Activated naive CD8-positive, alpha-beta T cell treated with anti-CD3 and anti-CD28 coated beads, Interleukin-2, amount 50 U/mL, for 24 hours (primary cell): Measurements from ENCODE around the gene CNPY3.
"Not testable (repeated sequence)": the region's sequence is repeated elsewhere in the genome, so short reads cannot be mapped to it uniquely, and the experiment has no call there.

ENCODE experiments used
- ATAC-seq: fragments of 150-1000 bp; cut with Tn5 transposase; one replicate; pipeline ENCODE4 v1.10.0; 2021
- DNase-seq: peaks from one replicate; pipeline ENCODE4 v3.0.0; 2021
- H3K27ac Mint-ChIP-seq: one replicate; pipeline ENCODE4 v1.8.0; 2021; ENCODE audit warnings: mild to moderate bottlenecking, mixed read lengths
- H3K27me3 Mint-ChIP-seq: one replicate; pipeline ENCODE4 v1.8.0; 2021; ENCODE audit warnings: mixed read lengths
- H3K36me3 Mint-ChIP-seq: one replicate; pipeline ENCODE4 v1.8.0; 2021; ENCODE audit warnings: low read depth, mixed read lengths
- H3K4me1 Mint-ChIP-seq: one replicate; pipeline ENCODE4 v1.8.0; 2021; ENCODE audit warnings: mixed read lengths
- H3K4me3 Mint-ChIP-seq: one replicate; pipeline ENCODE4 v1.8.0; 2021; ENCODE audit warnings: mild to moderate bottlenecking, moderate library complexity, mixed read lengths
- H3K9me3 Mint-ChIP-seq: one replicate; pipeline ENCODE4 v1.8.0; 2021; ENCODE audit warnings: mixed read lengths

Gene CNPY3

DNA sequence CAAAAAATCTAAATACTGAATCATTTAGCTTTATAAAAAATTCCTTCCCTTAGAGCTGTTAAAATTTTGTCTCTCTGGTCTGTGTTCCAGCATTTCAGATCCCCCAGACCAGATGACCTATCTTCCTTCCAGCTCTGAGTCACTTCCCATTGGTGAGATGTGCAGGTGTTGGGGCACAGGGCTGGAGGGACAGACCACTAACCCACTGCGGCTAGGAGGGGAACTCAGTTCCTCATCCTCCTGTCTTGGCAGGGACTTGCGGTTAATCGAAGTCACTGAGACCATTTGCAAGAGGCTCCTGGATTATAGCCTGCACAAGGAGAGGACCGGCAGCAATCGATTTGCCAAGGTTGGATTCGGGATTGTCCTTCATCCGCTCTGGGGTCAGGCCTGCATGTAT is 6.0 kb downstream of the CNPY3 start:
- ATAC-seq = no peak
- Mint-ChIP-seq H3K4me1 (peaks cover 56% of the 10 kb centered on the region), H3K27me3 (no peaks in the 10 kb centered on the region), H3K4me3 (no peak overlapping the region), H3K27ac (peak overlapping the region; percentile 38), H3K9me3 (no peaks in the 10 kb centered on the region), H3K36me3 (peaks cover 54% of the 10 kb centered on the region)
- no peak for DNase-seq

DNA sequence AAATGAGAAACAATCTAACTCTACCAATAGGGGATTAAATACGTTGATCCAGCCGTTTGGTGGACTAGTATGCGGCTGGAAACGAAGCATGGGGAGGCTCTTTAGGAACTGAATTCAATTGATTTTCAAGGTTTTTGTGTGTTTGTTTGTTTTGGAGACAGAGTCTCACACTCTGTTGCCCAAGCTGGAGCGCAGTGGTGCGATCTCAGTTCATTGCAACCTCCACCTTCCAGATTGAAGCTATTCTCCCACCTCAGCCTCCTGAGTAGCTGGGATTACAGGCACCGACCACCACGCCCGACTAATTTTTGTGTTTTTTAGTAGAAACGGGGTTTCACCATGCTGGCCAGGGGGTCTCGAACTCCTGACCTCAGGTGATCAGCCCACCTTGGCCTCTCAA is 7.1 kb downstream of the CNPY3 start:
- DNase-seq = no peak
- Mint-ChIP-seq H3K27ac (no peak overlapping the region), H3K4me1 (peaks cover 47% of the 10 kb centered on the region), H3K4me3 (no peak overlapping the region), H3K36me3 (peaks cover 53% of the 10 kb centered on the region), H3K9me3 (no peaks in the 10 kb centered on the region), H3K27me3 (no peaks in the 10 kb centered on the region)
- no peak for ATAC-seq

GRCh38 chr6:42937548-42938427 is 8.5 kb downstream of the CNPY3 start:
- Mint-ChIP-seq H3K36me3 (peaks cover 45% of the 10 kb centered on the region), H3K27me3 (no peaks in the 10 kb centered on the region), H3K9me3 (no peaks in the 10 kb centered on the region), H3K4me1 (peaks cover 34% of the 10 kb centered on the region), H3K27ac (peak overlapping the region; percentile 47), H3K4me3 (no peak overlapping the region)
- no peak for DNase-seq
- no peak for ATAC-seq

GRCh38 chr6:42938428-42938796 is 9.1 kb downstream of the CNPY3 start:
- Mint-ChIP-seq H3K27me3 (no peaks in the 10 kb centered on the region), H3K4me1 (peaks cover 27% of the 10 kb centered on the region), H3K4me3 (no peak overlapping the region), H3K36me3 (peaks cover 41% of the 10 kb centered on the region), H3K27ac (peak overlapping the region; percentile 47), H3K9me3 (no peaks in the 10 kb centered on the region)
- ATAC-seq (no peak), DNase-seq (no peak)

DNA sequence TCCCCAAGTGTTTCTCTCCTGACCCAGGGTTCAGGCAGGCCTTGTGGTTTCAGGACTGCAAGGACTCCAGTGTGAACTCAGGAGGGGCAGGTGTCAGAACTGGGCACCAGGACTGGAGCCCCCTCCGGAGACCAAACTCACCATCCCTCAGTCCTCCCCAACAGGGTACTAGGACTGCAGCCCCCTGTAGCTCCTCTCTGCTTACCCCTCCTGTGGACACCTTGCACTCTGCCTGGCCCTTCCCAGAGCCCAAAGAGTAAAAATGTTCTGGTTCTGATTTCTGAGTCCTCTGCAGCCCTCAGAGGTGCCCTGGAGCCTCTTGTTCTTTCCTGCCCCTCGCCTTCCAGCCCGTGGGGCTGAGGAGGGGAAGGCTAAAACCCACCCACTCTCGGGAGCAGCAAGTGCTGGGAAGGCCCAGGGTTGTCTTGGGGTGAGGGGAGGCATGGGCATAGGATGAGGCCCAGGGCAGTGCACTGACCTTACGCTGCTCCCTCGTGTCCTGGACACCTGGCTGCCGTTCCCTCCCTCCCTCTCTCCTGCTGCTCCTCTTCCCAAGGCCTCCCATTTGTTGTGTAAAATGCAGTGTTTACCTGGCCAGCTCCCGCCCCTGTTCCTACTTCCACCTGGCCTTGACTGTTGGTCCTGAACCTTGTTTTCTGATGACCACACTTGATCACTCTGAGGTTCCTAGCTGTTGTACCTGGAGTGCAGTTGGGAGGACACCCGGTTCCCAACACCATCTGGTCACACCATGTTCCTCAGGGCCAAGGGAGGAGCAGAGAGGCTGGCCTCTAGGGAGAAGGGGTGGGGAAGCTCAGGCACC is 9.9 kb downstream of the CNPY3 start:
- no peak for ATAC-seq

DNA sequence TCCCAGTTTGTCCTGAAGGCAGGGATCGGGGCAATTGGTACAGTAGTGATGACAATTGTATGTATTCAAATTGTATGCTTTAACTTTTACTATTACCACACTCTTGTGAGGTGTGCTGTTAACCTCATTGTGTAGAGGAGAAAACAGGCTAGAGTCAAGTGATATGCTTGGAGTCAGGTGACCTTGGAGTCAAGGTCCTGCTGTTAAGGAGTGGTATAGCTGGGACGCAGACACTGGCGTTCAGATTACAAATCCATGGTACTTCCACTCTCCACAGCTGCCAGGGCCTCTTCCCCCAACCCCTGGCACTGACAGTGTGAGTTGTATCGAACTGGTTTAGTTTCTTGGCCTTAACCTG is 10.5 kb downstream of the CNPY3 start:
- Mint-ChIP-seq H3K27me3 (no peaks in the 10 kb centered on the region), H3K36me3 (peaks cover 48% of the 10 kb centered on the region), H3K9me3 (no peaks in the 10 kb centered on the region), H3K4me3 (no peak overlapping the region), H3K4me1 (peaks cover 15% of the 10 kb centered on the region), H3K27ac (no peak overlapping the region)
- no peak for ATAC-seq
- DNase-seq = no peak

More for the DNA sequence above, 9.9 kb downstream of the CNPY3 start:
- H3K4me3 Mint-ChIP-seq = no peak overlapping the region
- H3K36me3 Mint-ChIP-seq = peaks cover 44% of the 10 kb centered on the region
- H3K9me3 Mint-ChIP-seq = no peaks in the 10 kb centered on the region
- no peaks in the 10 kb centered on the region for H3K27me3 Mint-ChIP-seq
- peaks cover 20% of the 10 kb centered on the region for H3K4me1 Mint-ChIP-seq
- DNase-seq = no peak
- no peak overlapping the region for H3K27ac Mint-ChIP-seq

GRCh38 chr6:42940493-42941045 is 11.3 kb downstream of the CNPY3 start:
- Mint-ChIP-seq H3K9me3 (no peaks in the 10 kb centered on the region), H3K36me3 (peaks cover 44% of the 10 kb centered on the region), H3K4me1 (peaks cover 8% of the 10 kb centered on the region), H3K27me3 (no peaks in the 10 kb centered on the region), H3K4me3 (no peak overlapping the region), H3K27ac (no peak overlapping the region)
- ATAC-seq = no peak
- no peak for DNase-seq

GRCh38 chr6:42941356-42941755 is 12.1 kb downstream of the CNPY3 start:
- not testable (repeated sequence) for H3K4me1 Mint-ChIP-seq, DNase-seq, ATAC-seq, H3K4me3 Mint-ChIP-seq, H3K9me3 Mint-ChIP-seq, H3K27me3 Mint-ChIP-seq
- Mint-ChIP-seq H3K27ac (peak overlapping the region; percentile 3), H3K36me3 (peaks cover 39% of the 10 kb centered on the region)

- Mint-ChIP-seq H3K27ac (no peak overlapping the region), H3K27me3 (no peaks in the 10 kb centered on the region), H3K4me1 (peaks cover 5% of the 10 kb centered on the region), H3K36me3 (peaks cover 39% of the 10 kb centered on the region), H3K4me3 (no peak overlapping the region), H3K9me3 (no peaks in the 10 kb centered on the region)
- DNase-seq (no peak), ATAC-seq (no peak)
These were observed 13.2 kb downstream of the CNPY3 start for GRCh38 chr6:42942444-42942843.

- ATAC-seq (no peak), DNase-seq (no peak)
- Mint-ChIP-seq H3K4me3 (no peak overlapping the region), H3K4me1 (no peaks in the 10 kb centered on the region), H3K27ac (no peak overlapping the region), H3K9me3 (no peaks in the 10 kb centered on the region), H3K36me3 (peaks cover 25% of the 10 kb centered on the region), H3K27me3 (no peaks in the 10 kb centered on the region)
These were observed 18.7 kb downstream of the CNPY3 start for GRCh38 chr6:42947950-42948349.

DNA sequence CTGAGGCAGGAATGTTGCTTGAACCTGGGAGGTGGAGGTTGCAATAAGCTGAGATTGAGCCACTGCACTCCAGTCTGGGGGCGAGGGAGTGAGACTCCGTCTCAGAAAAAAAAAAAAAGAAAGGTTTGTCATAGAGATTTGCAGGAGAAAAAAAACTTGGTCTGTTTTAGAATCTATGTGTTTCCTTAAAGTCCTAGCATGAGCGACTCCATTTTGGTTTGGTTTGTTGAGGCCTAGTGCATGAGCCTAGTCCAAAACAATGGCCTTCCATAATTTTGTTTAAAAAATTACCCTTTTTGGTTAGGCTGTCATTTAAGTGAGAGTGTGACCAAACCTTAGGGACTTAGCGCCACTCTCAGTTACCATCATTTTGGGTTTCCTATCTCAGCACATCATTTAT is 23.1 kb downstream of the CNPY3 start:
- Mint-ChIP-seq H3K27me3 (no peaks in the 10 kb centered on the region), H3K4me1 (no peaks in the 10 kb centered on the region), H3K9me3 (no peaks in the 10 kb centered on the region), H3K27ac (no peak overlapping the region), H3K4me3 (no peak overlapping the region), H3K36me3 (peaks cover 2% of the 10 kb centered on the region)
- no peak for ATAC-seq
- no peak for DNase-seq

- not testable (repeated sequence) for H3K9me3 Mint-ChIP-seq, ATAC-seq, H3K4me3 Mint-ChIP-seq, H3K36me3 Mint-ChIP-seq, DNase-seq, H3K27ac Mint-ChIP-seq, H3K4me1 Mint-ChIP-seq, H3K27me3 Mint-ChIP-seq
These were observed 25.1 kb downstream of the CNPY3 start for GRCh38 chr6:42954405-42954804.

DNA sequence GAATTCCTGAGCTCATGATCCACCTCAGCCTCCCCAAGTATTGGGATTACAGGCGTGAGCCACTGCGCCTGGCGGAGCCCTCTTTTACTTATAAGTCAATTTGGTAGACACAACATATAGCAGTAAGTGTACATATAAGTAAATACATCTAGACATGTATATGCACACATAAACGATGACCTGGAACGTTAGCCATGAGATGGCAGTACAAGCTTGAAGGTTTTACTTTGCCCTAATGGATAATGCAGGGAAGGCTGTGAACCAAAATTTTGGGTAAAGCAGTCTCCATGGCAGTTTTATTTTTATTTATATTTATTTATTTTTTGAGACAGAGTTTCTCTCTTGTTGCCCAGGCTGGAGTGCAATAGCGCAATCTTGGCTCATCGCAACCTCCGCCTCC is 28.8 kb downstream of the CNPY3 start:
- peaks cover 1% of the 10 kb centered on the region for H3K36me3 Mint-ChIP-seq
- H3K27ac Mint-ChIP-seq = no peak overlapping the region
- H3K4me1 Mint-ChIP-seq = peaks cover 12% of the 10 kb centered on the region
- no peak for ATAC-seq
- peaks cover 1% of the 10 kb centered on the region for H3K27me3 Mint-ChIP-seq
- no peak overlapping the region for H3K4me3 Mint-ChIP-seq
- DNase-seq = no peak
- no peaks in the 10 kb centered on the region for H3K9me3 Mint-ChIP-seq

DNA sequence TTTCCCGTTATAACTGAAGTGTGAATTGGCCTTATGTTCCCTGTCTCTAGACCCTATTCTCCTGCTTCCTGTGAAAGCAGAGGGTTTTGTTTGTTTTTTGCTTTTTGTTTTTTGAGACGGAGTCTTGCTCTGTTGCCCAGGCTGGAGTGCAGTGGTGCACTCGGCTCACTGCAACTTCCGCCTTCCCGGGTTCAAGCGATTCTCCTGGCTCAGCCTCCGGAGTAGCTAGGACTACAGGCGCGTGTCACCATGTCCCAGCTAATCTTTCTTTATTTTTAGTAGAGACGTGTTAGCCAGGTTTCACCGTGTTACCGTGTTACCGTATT is 30.6 kb downstream of the CNPY3 start:
- Mint-ChIP-seq H3K4me1 (peaks cover 12% of the 10 kb centered on the region), H3K36me3 (peaks cover 1% of the 10 kb centered on the region), H3K4me3 (peak overlapping the region; percentile 48), H3K9me3 (no peaks in the 10 kb centered on the region), H3K27ac (no peak overlapping the region), H3K27me3 (peaks cover 1% of the 10 kb centered on the region)
- no peak for DNase-seq
- ATAC-seq = no peak
